GM23338 (cell line): ENCODE results near the gene CREB1.

Experiments used
- CREB1 ChIP-seq: fragments of 250-450 bp; sonication (Bioruptor Pico); IDR thresholded peaks from 2 replicates; pipeline ENCODE4 v1.5.0; 2020; ENCODE audit warnings: low read depth, mild to moderate bottlenecking, moderate library complexity
- EZH2 ChIP-seq: fragments of 200-600 bp; sonication (generic); IDR thresholded peaks from one replicate; pipeline ENCODE4 v1.8.0; 2017; ENCODE audit warnings: antibody characterized with exemption, mild to moderate bottlenecking, low read depth; ENCODE audit not compliant: unreplicated experiment
- EZH2phosphoT487 ChIP-seq: fragments of 200-600 bp; sonication (generic); IDR thresholded peaks from one replicate; pipeline ENCODE4 v1.8.1; 2018; ENCODE audit warnings: antibody characterized with exemption; ENCODE audit not compliant: unreplicated experiment
- JUNB ChIP-seq: IDR thresholded peaks from one replicate; pipeline ENCODE4 v1.6.1; 2016; ENCODE audit warnings: antibody characterized with exemption; ENCODE audit not compliant: unreplicated experiment
- NANOG ChIP-seq: IDR thresholded peaks from 2 replicates; pipeline ENCODE4 v1.6.1; 2016; ENCODE audit warnings: antibody characterized with exemption, borderline replicate concordance
- POLR2AphosphoS5 ChIP-seq: IDR thresholded peaks from 2 replicates; pipeline ENCODE4 v1.6.1; 2016; ENCODE audit warnings: antibody characterized with exemption, low read depth
- STAT1 ChIP-seq: IDR thresholded peaks from one replicate; pipeline ENCODE4 v1.6.1; 2016; ENCODE audit warnings: antibody characterized with exemption; ENCODE audit not compliant: unreplicated experiment
- ZNF114 ChIP-seq: fragments of 250-450 bp; sonication (Bioruptor Pico); IDR thresholded peaks from 2 replicates; pipeline ENCODE4 v1.5.0; 2020; ENCODE audit warnings: mild to moderate bottlenecking, moderate library complexity
- ZNF331 ChIP-seq: fragments of 250-450 bp; sonication (Bioruptor Pico); IDR thresholded peaks from 2 replicates; pipeline ENCODE4 v1.5.0; 2020; ENCODE audit warnings: low read depth, mild to moderate bottlenecking, moderate library complexity
- ZNF462 ChIP-seq: fragments of 250-450 bp; sonication (Bioruptor Pico); IDR thresholded peaks from 2 replicates; pipeline ENCODE4 v1.5.0; 2020; ENCODE audit warnings: mild to moderate bottlenecking, moderate library complexity
- TF ChIP-seq, protein P1 (sequence below), 2 experiments: fragments of 200-600 bp in 1 of 2; sonication (generic) in 1 of 2; conservative IDR thresholded peaks; 2 replicates each; pipeline versions ENCODE4 v1.5.1 to v1.6.1; 2016 to 2017; ENCODE audit warnings: antibody characterized with exemption in 2 of 2, low read depth in 2 of 2, mild to moderate bottlenecking in 2 of 2, moderate library complexity in 1 of 2
- TF ChIP-seq, protein P2 (sequence below): IDR thresholded peaks from 2 replicates; pipeline ENCODE4 v1.6.1; 2016; ENCODE audit warnings: antibody characterized with exemption
- TF ChIP-seq, protein P3 (sequence below): IDR thresholded peaks from one replicate; pipeline ENCODE4 v1.6.1; 2018; ENCODE audit warnings: antibody characterized with exemption; ENCODE audit not compliant: unreplicated experiment

GRCh38 chr2:207484444-207485391 lies 45.0 kb upstream of the CREB1 start:
- TF ChIP-seq, protein P1, sequence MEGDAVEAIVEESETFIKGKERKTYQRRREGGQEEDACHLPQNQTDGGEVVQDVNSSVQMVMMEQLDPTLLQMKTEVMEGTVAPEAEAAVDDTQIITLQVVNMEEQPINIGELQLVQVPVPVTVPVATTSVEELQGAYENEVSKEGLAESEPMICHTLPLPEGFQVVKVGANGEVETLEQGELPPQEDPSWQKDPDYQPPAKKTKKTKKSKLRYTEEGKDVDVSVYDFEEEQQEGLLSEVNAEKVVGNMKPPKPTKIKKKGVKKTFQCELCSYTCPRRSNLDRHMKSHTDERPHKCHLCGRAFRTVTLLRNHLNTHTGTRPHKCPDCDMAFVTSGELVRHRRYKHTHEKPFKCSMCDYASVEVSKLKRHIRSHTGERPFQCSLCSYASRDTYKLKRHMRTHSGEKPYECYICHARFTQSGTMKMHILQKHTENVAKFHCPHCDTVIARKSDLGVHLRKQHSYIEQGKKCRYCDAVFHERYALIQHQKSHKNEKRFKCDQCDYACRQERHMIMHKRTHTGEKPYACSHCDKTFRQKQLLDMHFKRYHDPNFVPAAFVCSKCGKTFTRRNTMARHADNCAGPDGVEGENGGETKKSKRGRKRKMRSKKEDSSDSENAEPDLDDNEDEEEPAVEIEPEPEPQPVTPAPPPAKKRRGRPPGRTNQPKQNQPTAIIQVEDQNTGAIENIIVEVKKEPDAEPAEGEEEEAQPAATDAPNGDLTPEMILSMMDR (conservative IDR thresholded peaks at IDR 0.05; ENCODE audit: low read depth in 2 of 2), result no peak
- TF ChIP-seq POLR2AphosphoS5 (no peak), EZH2 (no peak), CREB1 (CRISPR knock-in tag) (no peak), JUNB (no peak), EZH2phosphoT487 (no peak), STAT1 (no peak), ZNF331 (CRISPR knock-in tag) (no peak), ZNF114 (CRISPR knock-in tag) (no peak), ZNF462 (CRISPR knock-in tag) (no peak), NANOG (no peak)
- TF ChIP-seq, protein P2, sequence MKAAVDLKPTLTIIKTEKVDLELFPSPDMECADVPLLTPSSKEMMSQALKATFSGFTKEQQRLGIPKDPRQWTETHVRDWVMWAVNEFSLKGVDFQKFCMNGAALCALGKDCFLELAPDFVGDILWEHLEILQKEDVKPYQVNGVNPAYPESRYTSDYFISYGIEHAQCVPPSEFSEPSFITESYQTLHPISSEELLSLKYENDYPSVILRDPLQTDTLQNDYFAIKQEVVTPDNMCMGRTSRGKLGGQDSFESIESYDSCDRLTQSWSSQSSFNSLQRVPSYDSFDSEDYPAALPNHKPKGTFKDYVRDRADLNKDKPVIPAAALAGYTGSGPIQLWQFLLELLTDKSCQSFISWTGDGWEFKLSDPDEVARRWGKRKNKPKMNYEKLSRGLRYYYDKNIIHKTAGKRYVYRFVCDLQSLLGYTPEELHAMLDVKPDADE, result no peak
- TF ChIP-seq, protein P3, sequence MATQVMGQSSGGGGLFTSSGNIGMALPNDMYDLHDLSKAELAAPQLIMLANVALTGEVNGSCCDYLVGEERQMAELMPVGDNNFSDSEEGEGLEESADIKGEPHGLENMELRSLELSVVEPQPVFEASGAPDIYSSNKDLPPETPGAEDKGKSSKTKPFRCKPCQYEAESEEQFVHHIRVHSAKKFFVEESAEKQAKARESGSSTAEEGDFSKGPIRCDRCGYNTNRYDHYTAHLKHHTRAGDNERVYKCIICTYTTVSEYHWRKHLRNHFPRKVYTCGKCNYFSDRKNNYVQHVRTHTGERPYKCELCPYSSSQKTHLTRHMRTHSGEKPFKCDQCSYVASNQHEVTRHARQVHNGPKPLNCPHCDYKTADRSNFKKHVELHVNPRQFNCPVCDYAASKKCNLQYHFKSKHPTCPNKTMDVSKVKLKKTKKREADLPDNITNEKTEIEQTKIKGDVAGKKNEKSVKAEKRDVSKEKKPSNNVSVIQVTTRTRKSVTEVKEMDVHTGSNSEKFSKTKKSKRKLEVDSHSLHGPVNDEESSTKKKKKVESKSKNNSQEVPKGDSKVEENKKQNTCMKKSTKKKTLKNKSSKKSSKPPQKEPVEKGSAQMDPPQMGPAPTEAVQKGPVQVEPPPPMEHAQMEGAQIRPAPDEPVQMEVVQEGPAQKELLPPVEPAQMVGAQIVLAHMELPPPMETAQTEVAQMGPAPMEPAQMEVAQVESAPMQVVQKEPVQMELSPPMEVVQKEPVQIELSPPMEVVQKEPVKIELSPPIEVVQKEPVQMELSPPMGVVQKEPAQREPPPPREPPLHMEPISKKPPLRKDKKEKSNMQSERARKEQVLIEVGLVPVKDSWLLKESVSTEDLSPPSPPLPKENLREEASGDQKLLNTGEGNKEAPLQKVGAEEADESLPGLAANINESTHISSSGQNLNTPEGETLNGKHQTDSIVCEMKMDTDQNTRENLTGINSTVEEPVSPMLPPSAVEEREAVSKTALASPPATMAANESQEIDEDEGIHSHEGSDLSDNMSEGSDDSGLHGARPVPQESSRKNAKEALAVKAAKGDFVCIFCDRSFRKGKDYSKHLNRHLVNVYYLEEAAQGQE, result no peak
